Dendritic cell treated with granulocyte-macrophage colony-stimulating factor and Interleukin-4, amounts not matched to agents 40 ng/mL and 50 ng/mL, for 4 days (primary cell): ENCODE measurements around the gene C7orf57.

Experiments used
- H3K27ac Mint-ChIP-seq: one replicate; pipeline ENCODE4 v1.8.0; 2022; ENCODE audit warnings: mild to moderate bottlenecking, mixed read lengths
- H3K27me3 Mint-ChIP-seq: one replicate; pipeline ENCODE4 v1.8.0; 2022; ENCODE audit warnings: mild to moderate bottlenecking, mixed read lengths
- H3K36me3 Mint-ChIP-seq: one replicate; pipeline ENCODE4 v1.8.0; 2022; ENCODE audit warnings: low read depth, mixed read lengths
- H3K4me1 Mint-ChIP-seq: one replicate; pipeline ENCODE4 v1.8.0; 2022; ENCODE audit warnings: low read depth, mixed read lengths
- H3K4me3 Mint-ChIP-seq: one replicate; pipeline ENCODE4 v1.8.0; 2022; ENCODE audit warnings: mild to moderate bottlenecking, moderate library complexity, mixed read lengths
- H3K9me3 Mint-ChIP-seq: one replicate; pipeline ENCODE4 v1.8.0; 2022; ENCODE audit warnings: mixed read lengths
- intact Hi-C: fragments of 100-400 bp; cut with micrococcal nuclease; formaldehyde crosslinking; loops from one replicate; pipeline ENCODE4 v1.15.0; 2022

Gene C7orf57

DNA sequence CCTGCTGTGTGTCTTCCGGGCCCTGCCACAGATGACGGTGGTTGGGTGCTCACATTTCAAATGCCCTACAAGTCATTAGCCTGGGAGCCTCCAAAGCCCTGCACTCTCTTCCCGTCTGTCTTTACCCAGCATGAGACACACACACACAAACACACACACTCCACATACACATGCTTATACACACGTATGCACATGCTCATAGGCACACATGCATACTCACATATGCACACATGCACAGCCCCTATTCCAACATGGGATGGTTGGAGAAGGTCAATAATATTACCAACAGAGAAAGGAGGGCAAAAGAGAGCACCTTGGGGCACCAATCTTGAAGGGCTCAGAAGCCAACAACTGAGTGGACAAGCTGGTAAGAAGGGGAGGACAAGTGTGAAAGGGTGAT, 25.4 kb upstream of the C7orf57 start:
- Mint-ChIP-seq H3K4me3 (no peak overlapping the region), H3K4me1 (peaks cover 33% of the 10 kb centered on the region), H3K36me3 (no peaks in the 10 kb centered on the region), H3K27me3 (no peaks in the 10 kb centered on the region), H3K9me3 (no peaks in the 10 kb centered on the region), H3K27ac (peak overlapping the region; percentile 74)
- intact Hi-C loops, result loop anchor here (10.0 kb wide), 1 partner anchor 65 kb away; the partner anchor contains the start of gene PKD1L1

DNA sequence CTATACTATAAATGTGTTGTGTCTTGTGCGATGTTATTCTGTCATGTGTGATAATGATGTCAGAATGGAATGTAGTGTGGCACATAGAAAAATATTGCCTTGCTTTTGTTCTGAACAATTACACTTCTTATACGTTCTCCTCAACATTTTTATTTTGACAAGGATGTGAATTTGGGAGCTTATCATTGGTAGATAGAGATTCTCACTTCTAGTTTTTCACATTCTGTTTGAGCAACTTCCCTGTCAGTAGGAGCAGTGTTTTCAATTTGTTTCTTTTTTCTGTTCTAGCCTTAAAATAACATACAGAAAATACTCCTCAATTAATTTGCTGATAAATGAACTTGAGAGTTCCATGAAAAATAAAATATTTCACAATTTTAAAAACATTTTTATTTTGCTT, 24.0 kb upstream of the C7orf57 start:
- intact Hi-C loops, result no loop called here
- H3K4me3 Mint-ChIP-seq, result no peak overlapping the region
- H3K9me3 Mint-ChIP-seq, result no peaks in the 10 kb centered on the region
- H3K4me1 Mint-ChIP-seq, result peaks cover 30% of the 10 kb centered on the region
- peak overlapping the region; percentile 74 for H3K27ac Mint-ChIP-seq
- no peaks in the 10 kb centered on the region for H3K36me3 Mint-ChIP-seq
- H3K27me3 Mint-ChIP-seq, result no peaks in the 10 kb centered on the region

DNA sequence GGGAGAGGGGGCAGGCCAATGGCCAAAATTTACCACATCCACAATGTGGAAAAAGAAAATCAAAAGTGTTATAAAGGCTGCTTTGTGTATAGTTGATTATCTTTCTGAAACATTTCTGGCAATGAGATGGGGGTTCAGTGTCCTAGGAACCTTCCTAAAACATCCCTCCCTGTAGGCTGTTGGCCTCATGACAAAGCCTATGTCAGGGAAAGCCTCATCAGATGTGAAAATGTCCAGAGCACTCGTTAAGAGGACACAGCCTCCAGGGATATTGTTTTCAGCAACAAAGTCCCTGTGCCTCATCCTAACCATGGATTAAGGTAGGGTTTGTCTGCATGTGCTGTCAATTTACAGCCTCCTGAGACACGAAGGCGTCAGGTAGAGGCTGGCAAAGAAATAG, 23.4 kb upstream of the C7orf57 start:
- H3K27ac Mint-ChIP-seq, result peak overlapping the region; percentile 74
- intact Hi-C loops, result no loop called here

DNA sequence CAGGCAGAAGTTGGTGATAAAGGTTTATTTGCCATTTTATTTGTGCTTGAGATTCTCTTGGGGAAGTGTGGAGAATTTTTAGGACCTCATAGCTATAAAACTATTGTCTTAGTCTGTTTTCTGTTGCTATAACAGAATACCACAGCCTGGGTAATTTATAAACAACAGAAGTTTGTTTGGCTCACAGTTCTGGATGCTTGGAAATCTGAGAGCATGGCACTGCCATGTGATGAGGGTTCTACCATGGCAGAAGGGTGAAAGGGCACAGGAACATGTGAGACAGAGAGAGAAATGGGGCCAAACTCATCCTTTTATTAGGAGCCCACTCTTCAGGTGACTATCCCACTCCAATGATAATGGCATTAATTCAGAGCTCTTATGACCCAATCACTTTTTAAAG, 18.7 kb upstream of the C7orf57 start:
- Mint-ChIP-seq H3K4me3 (no peak overlapping the region), H3K9me3 (no peaks in the 10 kb centered on the region), H3K36me3 (no peaks in the 10 kb centered on the region), H3K27me3 (peaks cover 12% of the 10 kb centered on the region), H3K4me1 (peaks cover 3% of the 10 kb centered on the region), H3K27ac (no peak overlapping the region)
- intact Hi-C loops, result no loop called here

More for the DNA sequence above, 23.4 kb upstream of the C7orf57 start:
- Mint-ChIP-seq H3K4me3 (peak overlapping the region; percentile 54), H3K36me3 (no peaks in the 10 kb centered on the region), H3K27me3 (no peaks in the 10 kb centered on the region), H3K9me3 (no peaks in the 10 kb centered on the region), H3K4me1 (peaks cover 30% of the 10 kb centered on the region)

DNA sequence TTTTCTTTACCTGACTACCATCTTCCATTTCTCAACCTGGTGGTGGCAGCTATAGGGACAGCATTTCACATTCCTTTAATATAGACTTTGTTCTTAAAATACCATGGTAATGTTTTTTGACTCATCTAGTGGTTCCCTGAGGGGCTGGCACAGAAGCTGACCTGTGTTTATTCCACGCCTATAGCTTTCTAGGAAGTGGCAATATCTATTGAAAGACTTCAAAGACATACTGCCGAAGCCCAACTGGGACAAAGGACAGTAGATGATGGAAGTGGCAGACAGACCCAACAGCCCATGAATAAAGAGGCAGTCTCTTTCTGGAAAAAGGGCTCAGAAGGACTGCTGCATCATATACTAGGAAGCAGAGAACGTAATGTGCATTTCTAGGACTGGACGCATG, 17.7 kb upstream of the C7orf57 start:
- no peaks in the 10 kb centered on the region for H3K4me1 Mint-ChIP-seq
- no peak overlapping the region for H3K27ac Mint-ChIP-seq
- intact Hi-C loops, result no loop called here
- H3K9me3 Mint-ChIP-seq, result peaks cover under 1% of the 10 kb centered on the region
- peaks cover 12% of the 10 kb centered on the region for H3K27me3 Mint-ChIP-seq
- H3K36me3 Mint-ChIP-seq, result no peaks in the 10 kb centered on the region
- no peak overlapping the region for H3K4me3 Mint-ChIP-seq

DNA sequence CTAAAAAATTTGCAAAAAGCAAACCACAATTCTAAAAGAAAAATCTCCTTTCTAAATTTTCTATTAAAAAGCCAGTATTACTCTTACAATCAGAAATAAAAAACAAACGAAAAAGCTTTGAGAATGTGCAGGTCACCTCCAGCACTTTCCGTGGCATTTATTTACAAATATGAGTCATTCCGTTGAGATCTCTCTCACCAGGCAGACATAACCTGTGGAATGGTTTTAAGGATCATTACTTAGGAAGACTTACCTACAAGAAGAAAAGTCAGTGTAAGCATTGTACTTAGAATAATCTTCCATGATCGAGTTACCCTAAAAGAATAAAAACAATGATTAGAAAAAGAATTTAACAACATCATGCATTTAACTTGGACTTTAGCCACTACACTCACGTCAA, 9.7 kb upstream of the C7orf57 start:
- no peak overlapping the region for H3K27ac Mint-ChIP-seq
- intact Hi-C loops, result no loop called here
- H3K36me3 Mint-ChIP-seq, result no peaks in the 10 kb centered on the region
- peaks cover 23% of the 10 kb centered on the region for H3K9me3 Mint-ChIP-seq
- H3K4me1 Mint-ChIP-seq, result no peaks in the 10 kb centered on the region
- H3K27me3 Mint-ChIP-seq, result peaks cover 26% of the 10 kb centered on the region
- no peak overlapping the region for H3K4me3 Mint-ChIP-seq

DNA sequence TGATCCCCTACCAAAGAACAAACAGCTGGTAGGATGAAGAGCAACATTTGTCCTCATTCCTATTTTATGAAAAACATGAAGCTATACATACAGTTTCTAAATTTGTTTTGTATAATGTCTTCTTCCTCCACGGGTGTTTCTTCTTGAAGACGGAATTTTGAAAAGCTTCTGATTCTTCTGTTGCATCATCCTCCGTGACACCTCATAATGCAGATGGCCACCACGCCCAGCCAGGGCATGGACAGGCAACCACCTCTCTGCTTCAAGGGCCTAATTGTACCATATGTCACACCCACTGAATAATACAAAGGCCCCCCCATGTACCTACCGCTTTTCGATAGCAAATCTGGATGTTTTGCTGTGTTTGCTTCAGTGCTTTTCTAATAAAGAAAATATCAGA, 6.4 kb upstream of the C7orf57 start, which contains the start of gene SUN3:
Gene SUN3, minus strand, starts transcription at position 170 of the 400 bp plus-strand sequence. Its CDS starts 169 bp downstream, at position 1.
- Mint-ChIP-seq H3K27ac (no peak within 1 kb of the TSS), H3K9me3 (peaks cover 10% of the 10 kb centered on the region), H3K36me3 (no peaks in the 10 kb centered on the region), H3K4me1 (no peaks in the 10 kb centered on the region), H3K27me3 (peaks cover 36% of the 10 kb centered on the region), H3K4me3 (no peak within 1 kb of the TSS)
- intact Hi-C loops, result no loop called here

DNA sequence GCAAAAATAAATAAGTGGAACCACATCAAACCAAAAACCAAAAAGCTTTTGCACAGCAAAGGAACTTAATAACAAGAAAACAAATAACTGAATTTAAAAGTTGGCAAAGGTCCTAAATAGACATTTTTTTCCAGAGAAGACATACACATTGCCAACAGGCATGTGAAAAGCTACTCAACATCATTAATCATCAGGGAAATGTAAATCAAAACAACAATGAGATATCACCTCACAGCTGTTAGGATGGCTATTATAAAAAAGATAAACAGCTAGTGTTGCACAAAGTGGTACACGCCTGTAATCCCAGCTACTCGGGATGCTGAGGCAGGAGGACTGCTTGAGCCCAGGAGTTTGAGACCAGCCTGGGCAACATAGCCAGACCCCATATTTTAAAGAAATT, 4.2 kb upstream of the C7orf57 start:
- Mint-ChIP-seq H3K36me3 (no peaks in the 10 kb centered on the region), H3K4me3 (no peak overlapping the region), H3K4me1 (peaks cover 13% of the 10 kb centered on the region), H3K27me3 (peaks cover 44% of the 10 kb centered on the region), H3K27ac (no peak overlapping the region), H3K9me3 (no peaks in the 10 kb centered on the region)
- intact Hi-C loops, result no loop called here

DNA sequence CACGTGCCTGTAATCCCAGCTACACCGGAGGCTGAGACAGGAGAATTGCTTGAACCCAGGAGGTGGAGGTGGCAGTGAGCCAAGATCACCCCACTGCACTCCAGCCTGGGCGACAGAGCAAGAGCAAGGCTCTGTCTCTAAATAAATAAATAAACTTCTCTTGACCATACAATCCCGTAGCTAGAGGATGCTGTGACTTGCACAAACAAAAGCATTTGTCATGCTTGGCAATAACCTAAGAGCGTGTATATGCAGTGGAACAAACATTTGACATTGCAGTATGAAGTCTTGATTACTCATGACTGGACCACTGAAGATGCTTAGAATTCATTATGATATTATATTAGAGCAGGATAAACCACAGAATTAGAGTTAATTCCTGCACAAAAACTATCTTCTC, 1.4 kb upstream of the C7orf57 start:
- Mint-ChIP-seq H3K27me3 (peaks cover 59% of the 10 kb centered on the region), H3K9me3 (no peaks in the 10 kb centered on the region), H3K36me3 (no peaks in the 10 kb centered on the region), H3K4me3 (no peak overlapping the region), H3K27ac (no peak overlapping the region), H3K4me1 (peaks cover 16% of the 10 kb centered on the region)
- intact Hi-C loops, result no loop called here

DNA sequence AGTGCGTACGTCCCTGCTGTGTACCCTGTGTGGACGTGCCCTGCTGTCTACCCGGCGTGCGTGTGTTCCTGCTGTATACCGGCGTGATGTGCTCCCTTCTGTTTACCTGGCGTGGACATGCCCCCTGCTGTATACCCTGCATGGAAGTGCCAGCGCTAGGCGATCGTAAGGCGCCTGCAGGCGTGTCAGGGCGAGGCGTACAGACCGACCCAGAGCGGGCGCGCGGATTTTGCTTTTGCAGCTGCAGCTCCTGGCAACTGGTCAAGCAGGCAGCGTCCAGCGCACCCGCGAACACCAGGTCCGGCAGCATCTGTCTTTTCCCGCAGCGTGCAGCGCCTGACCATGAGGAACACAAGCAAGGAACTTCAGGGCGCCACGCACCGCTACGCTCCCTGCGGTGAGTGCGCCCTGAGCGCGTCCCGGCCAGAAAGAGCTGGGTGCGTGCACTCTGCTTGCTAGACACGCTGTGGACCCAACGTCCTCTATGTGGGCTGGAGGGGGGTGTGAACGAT, 680 bp downstream of the C7orf57 start:
- H3K36me3 Mint-ChIP-seq, result no peaks in the 10 kb centered on the region
- peak overlapping the region; percentile 83 for H3K27ac Mint-ChIP-seq
- H3K4me3 Mint-ChIP-seq, result peak overlapping the region; percentile 74
- H3K9me3 Mint-ChIP-seq, result no peaks in the 10 kb centered on the region
- H3K27me3 Mint-ChIP-seq, result peaks cover 51% of the 10 kb centered on the region
- peaks cover 16% of the 10 kb centered on the region for H3K4me1 Mint-ChIP-seq
- intact Hi-C loops, result loop anchor here (1.0 kb wide), 1 partner anchor 53 kb away; the partner anchor contains the start of gene UPP1

DNA sequence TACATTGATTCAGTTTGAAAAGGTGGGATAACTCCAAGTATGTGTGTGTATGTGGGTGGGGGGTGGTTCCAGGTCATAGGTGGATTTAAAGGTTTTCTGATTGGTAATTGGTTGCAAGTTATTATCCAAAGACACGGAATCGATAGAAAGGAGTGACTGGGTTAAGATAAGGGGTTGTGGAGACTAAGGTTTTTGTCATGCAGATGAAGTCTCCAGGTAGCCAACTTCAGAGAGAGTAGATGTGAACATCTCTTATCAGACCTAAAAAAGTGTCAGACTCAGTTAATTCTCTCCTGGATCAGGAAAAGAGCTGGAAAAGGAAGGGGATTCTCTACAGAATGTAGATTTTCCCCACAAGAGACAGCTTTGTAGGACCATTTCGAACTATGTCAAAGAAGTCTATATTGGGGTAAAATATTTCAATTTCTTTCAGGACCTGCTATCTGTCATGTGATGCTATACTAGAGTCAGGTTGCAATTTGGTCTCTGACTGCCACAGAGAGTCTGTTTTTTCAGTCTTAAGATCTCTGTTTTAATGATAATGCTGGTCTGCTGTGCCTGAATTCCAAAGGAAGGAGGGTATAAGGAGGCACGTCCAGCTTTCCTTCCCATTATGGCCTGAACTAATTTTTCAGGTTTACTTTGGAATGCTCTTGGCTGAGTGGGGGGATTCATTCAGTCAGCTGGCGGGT, 3.6 kb downstream of the C7orf57 start:
- Mint-ChIP-seq H3K4me3 (no peak overlapping the region), H3K9me3 (no peaks in the 10 kb centered on the region), H3K4me1 (peaks cover 27% of the 10 kb centered on the region), H3K27me3 (peaks cover 37% of the 10 kb centered on the region), H3K27ac (no peak overlapping the region), H3K36me3 (no peaks in the 10 kb centered on the region)
- intact Hi-C loops, result no loop called here

DNA sequence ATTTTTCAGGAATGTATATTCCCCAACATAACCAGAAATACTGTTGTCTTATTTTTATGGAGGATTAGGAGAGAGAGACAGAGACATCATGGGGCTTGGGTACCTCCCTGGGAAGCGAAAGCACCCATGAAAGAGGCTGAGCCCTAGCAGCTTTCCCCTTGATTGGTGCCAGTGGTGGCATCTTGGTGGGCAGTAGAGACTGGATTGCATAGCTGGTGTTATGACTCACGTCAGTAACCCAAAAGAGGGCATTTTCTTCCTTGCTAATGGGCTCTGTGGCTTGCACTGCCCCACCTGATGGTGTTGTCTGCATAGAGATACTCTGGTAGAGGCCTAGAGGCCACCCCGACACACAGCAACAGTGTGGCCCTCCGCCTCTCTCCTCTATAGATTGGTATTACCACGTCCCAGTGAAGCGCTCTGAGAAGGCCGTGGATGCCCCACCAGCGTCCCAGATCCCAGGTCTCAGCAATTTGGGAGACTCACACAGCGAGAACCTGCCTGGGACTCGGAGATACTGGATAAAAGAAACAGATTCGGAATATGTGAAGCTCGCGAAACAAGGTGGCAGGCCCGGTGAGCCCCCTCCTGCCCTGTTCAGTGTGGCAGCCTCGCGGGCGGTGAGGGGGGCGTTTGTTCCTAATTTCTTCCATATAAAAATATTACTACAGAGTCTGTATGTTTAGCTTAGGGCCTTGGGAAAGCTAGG, 5.8 kb downstream of the C7orf57 start:
- no peaks in the 10 kb centered on the region for H3K9me3 Mint-ChIP-seq
- intact Hi-C loops, result no loop called here
- no peak overlapping the region for H3K27ac Mint-ChIP-seq
- H3K36me3 Mint-ChIP-seq, result no peaks in the 10 kb centered on the region
- peaks cover 33% of the 10 kb centered on the region for H3K27me3 Mint-ChIP-seq
- H3K4me3 Mint-ChIP-seq, result no peak overlapping the region
- H3K4me1 Mint-ChIP-seq, result peaks cover 15% of the 10 kb centered on the region

DNA sequence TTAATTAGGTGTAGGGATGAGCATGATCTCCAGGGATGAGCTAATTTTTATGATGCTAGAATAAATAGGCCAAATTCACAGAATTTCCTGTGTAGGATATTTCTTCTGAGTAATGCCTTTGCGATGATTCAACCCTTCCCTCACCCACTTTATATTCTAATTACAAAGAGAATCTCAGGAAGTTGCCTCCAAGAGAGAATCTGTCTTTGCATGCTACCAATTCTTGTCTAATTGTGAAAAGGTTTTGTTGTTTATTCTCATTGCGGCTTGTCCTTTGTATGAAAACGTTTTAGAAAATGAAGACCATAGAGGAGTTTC, 6.3 kb downstream of the C7orf57 start:
- Mint-ChIP-seq H3K36me3 (no peaks in the 10 kb centered on the region), H3K9me3 (no peaks in the 10 kb centered on the region), H3K27me3 (peaks cover 31% of the 10 kb centered on the region), H3K27ac (no peak overlapping the region), H3K4me3 (no peak overlapping the region), H3K4me1 (peaks cover 11% of the 10 kb centered on the region)
- intact Hi-C loops, result no loop called here

DNA sequence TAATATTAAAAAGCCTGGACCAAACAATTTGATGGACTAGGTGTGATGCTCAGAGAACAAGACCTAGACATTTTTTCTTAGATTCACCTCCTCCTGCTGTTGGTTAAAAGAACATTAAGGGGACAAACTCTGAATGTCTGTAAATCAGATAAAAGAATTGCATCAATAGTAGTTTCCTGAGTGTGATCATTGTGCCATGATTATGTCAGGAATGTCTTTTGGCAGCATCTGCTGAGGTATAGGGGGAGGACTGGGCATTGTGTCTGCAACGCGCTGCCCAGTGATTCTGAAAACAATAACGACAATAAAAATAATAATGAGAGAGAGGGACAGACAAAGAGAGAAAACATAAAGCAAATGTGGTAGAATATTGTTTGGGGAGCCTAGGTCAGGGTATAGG, 6.9 kb downstream of the C7orf57 start:
- H3K27me3 Mint-ChIP-seq, result peaks cover 25% of the 10 kb centered on the region
- no peaks in the 10 kb centered on the region for H3K36me3 Mint-ChIP-seq
- intact Hi-C loops, result no loop called here
- no peaks in the 10 kb centered on the region for H3K9me3 Mint-ChIP-seq
- no peak overlapping the region for H3K27ac Mint-ChIP-seq
- H3K4me1 Mint-ChIP-seq, result peaks cover 11% of the 10 kb centered on the region
- no peak overlapping the region for H3K4me3 Mint-ChIP-seq
